ENCODE measurements around the gene ZNF91.
"Not testable (repeated sequence)": the region's sequence is repeated elsewhere in the genome, so short reads cannot be mapped to it uniquely, and the experiment has no call there.

Gene ZNF91

GRCh38 chr19:23315286-23315685 is 80.0 kb downstream of the ZNF91 start:
- DNase-seq = no peak

GRCh38 chr19:23314505-23315251 is 80.6 kb downstream of the ZNF91 start:
- no peak for DNase-seq

GRCh38 chr19:23313196-23313595 is 82.1 kb downstream of the ZNF91 start:
- DNase-seq = no peak

GRCh38 chr19:23312515-23312914 is 82.8 kb downstream of the ZNF91 start:
- DNase-seq = no peak

- no peak for DNase-seq
Observed at GRCh38 chr19:23311551-23311950, 83.7 kb downstream of the ZNF91 start.

- DNase-seq = no peak
Observed at GRCh38 chr19:23310729-23311211, 84.5 kb downstream of the ZNF91 start.

GRCh38 chr19:23309926-23310325 is 85.3 kb downstream of the ZNF91 start:
- DNase-seq = no peak

- no peak for DNase-seq
Observed at GRCh38 chr19:23305555-23305954, 89.7 kb downstream of the ZNF91 start.

GRCh38 chr19:23304238-23304637 is 91.0 kb downstream of the ZNF91 start:
- DNase-seq = no peak

GRCh38 chr19:23294141-23294540 is 101.1 kb downstream of the ZNF91 start:
- DNase-seq = no peak

- not testable (repeated sequence) for DNase-seq
Observed at GRCh38 chr19:23289966-23290365, 105.3 kb downstream of the ZNF91 start.
